Measurements from ENCODE around the gene PARD3.

PARD3 gene

GRCh38 chr10:34567659-34568253 is 247.3 kb downstream of the PARD3 start:
- Histone ChIP-seq H3K4me3 (ENCODE audit: low read depth, low read length) (no peak overlapping the region), H2AFZ (ENCODE audit: insufficient read depth, low read length, poor library complexity) (no peak overlapping the region), H2BK5ac (ENCODE audit: low read depth, low read length, poor library complexity) (no peak overlapping the region), H4K91ac (ENCODE audit: low read depth, low read length) (no peak overlapping the region), H2BK12ac (ENCODE audit: low read length) (no peak overlapping the region), H3K27me3 (ENCODE audit: insufficient read depth, low read length) (no peaks in the 10 kb centered on the region), H3K27ac (ENCODE audit: low read depth, low read length) (no peak overlapping the region), H2BK120ac (ENCODE audit: insufficient read depth, low read length, poor library complexity) (no peak overlapping the region), H3K79me1 (ENCODE audit: low read length) (no peaks in the 10 kb centered on the region), H2AK5ac (ENCODE audit: low read length) (no peak overlapping the region), H3K9ac (ENCODE audit: low read length) (no peak overlapping the region), H3K36me3 (ENCODE audit: control insufficient read depth in 1 of 2, insufficient read depth in 2 of 2, low read length in 2 of 2) (no peaks in the 10 kb centered on the region), H3K79me2 (ENCODE audit: control insufficient read depth, insufficient read depth, low read length, poor library complexity) (no peaks in the 10 kb centered on the region), H3K4me2 (ENCODE audit: low read length) (no peak overlapping the region), H3K4ac (ENCODE audit: low read depth, low read length) (no peak overlapping the region), H3K23ac (ENCODE audit: low read length) (no peak overlapping the region), H3K4me1 (ENCODE audit: control insufficient read depth in 1 of 2, insufficient read depth in 2 of 2, low read length in 2 of 2) (no peaks in the 10 kb centered on the region), H3K18ac (ENCODE audit: low read length) (no peak overlapping the region), H4K12ac (ENCODE audit: low read depth, low read length) (no peak overlapping the region), H4K8ac (ENCODE audit: low read depth, low read length) (no peak overlapping the region), H3K9me3 (ENCODE audit: insufficient read depth, low read depth, low read length) (no peaks in the 10 kb centered on the region), H3K14ac (ENCODE audit: low read length) (no peak overlapping the region)
- no peak for DNase-seq
- WGBS (ENCODE audit: extremely low coverage, insufficient coverage, insufficient read length), result no CpG with 5 or more reads among the region's 6 CpGs

GRCh38 chr10:34565934-34566333 is 249.2 kb downstream of the PARD3 start:
- no peak overlapping the region for H3K23ac ChIP-seq (ENCODE audit: low read length)
- H3K79me2 ChIP-seq (ENCODE audit: control insufficient read depth, insufficient read depth, low read length, poor library complexity), result no peaks in the 10 kb centered on the region
- no peak overlapping the region for H4K8ac ChIP-seq (ENCODE audit: low read depth, low read length)
- H3K36me3 ChIP-seq (ENCODE audit: control insufficient read depth in 1 of 2, insufficient read depth in 2 of 2, low read length in 2 of 2), result no peaks in the 10 kb centered on the region
- H3K27me3 ChIP-seq (ENCODE audit: insufficient read depth, low read length), result no peaks in the 10 kb centered on the region
- no peak overlapping the region for H4K91ac ChIP-seq (ENCODE audit: low read depth, low read length)
- H4K12ac ChIP-seq (ENCODE audit: low read depth, low read length), result no peak overlapping the region
- no peak overlapping the region for H2BK5ac ChIP-seq (ENCODE audit: low read depth, low read length, poor library complexity)
- H2BK12ac ChIP-seq (ENCODE audit: low read length), result no peak overlapping the region
- no peak for DNase-seq
- no CpG with 5 or more reads among the region's 3 CpGs for WGBS (ENCODE audit: extremely low coverage, insufficient coverage, insufficient read length)
- no peaks in the 10 kb centered on the region for H3K79me1 ChIP-seq (ENCODE audit: low read length)
- H3K4ac ChIP-seq (ENCODE audit: low read depth, low read length), result no peak overlapping the region
- no peak overlapping the region for H3K27ac ChIP-seq (ENCODE audit: low read depth, low read length)
- H3K18ac ChIP-seq (ENCODE audit: low read length), result no peak overlapping the region
- H2BK120ac ChIP-seq (ENCODE audit: insufficient read depth, low read length, poor library complexity), result no peak overlapping the region
- no peaks in the 10 kb centered on the region for H3K4me1 ChIP-seq (ENCODE audit: control insufficient read depth in 1 of 2, insufficient read depth in 2 of 2, low read length in 2 of 2)
- no peak overlapping the region for H2AFZ ChIP-seq (ENCODE audit: insufficient read depth, low read length, poor library complexity)
- H3K14ac ChIP-seq (ENCODE audit: low read length), result no peak overlapping the region
- no peak overlapping the region for H2AK5ac ChIP-seq (ENCODE audit: low read length)
- H3K9ac ChIP-seq (ENCODE audit: low read length), result no peak overlapping the region
- no peaks in the 10 kb centered on the region for H3K9me3 ChIP-seq (ENCODE audit: insufficient read depth, low read depth, low read length)
- no peak overlapping the region for H3K4me2 ChIP-seq (ENCODE audit: low read length)
- H3K4me3 ChIP-seq (ENCODE audit: low read depth, low read length), result no peak overlapping the region

- no peak overlapping the region for H3K9ac ChIP-seq (ENCODE audit: low read length)
- H3K27me3 ChIP-seq (ENCODE audit: insufficient read depth, low read length), result no peaks in the 10 kb centered on the region
- WGBS (ENCODE audit: extremely low coverage, insufficient coverage, insufficient read length), result no CpG with 5 or more reads among the region's 3 CpGs
- H2AK5ac ChIP-seq (ENCODE audit: low read length), result no peak overlapping the region
- H4K91ac ChIP-seq (ENCODE audit: low read depth, low read length), result no peak overlapping the region
- H3K79me2 ChIP-seq (ENCODE audit: control insufficient read depth, insufficient read depth, low read length, poor library complexity), result no peaks in the 10 kb centered on the region
- H3K4me1 ChIP-seq (ENCODE audit: control insufficient read depth in 1 of 2, insufficient read depth in 2 of 2, low read length in 2 of 2), result no peaks in the 10 kb centered on the region
- no peak overlapping the region for H3K4me3 ChIP-seq (ENCODE audit: low read depth, low read length)
- H3K4me2 ChIP-seq (ENCODE audit: low read length), result no peak overlapping the region
- no peak for DNase-seq
- H2AFZ ChIP-seq (ENCODE audit: insufficient read depth, low read length, poor library complexity), result no peak overlapping the region
- H3K27ac ChIP-seq (ENCODE audit: low read depth, low read length), result no peak overlapping the region
- H3K36me3 ChIP-seq (ENCODE audit: control insufficient read depth in 1 of 2, insufficient read depth in 2 of 2, low read length in 2 of 2), result no peaks in the 10 kb centered on the region
- H3K4ac ChIP-seq (ENCODE audit: low read depth, low read length), result no peak overlapping the region
- H4K8ac ChIP-seq (ENCODE audit: low read depth, low read length), result no peak overlapping the region
- H2BK5ac ChIP-seq (ENCODE audit: low read depth, low read length, poor library complexity), result no peak overlapping the region
- H2BK120ac ChIP-seq (ENCODE audit: insufficient read depth, low read length, poor library complexity), result no peak overlapping the region
- H3K23ac ChIP-seq (ENCODE audit: low read length), result no peak overlapping the region
- H3K14ac ChIP-seq (ENCODE audit: low read length), result no peak overlapping the region
- no peaks in the 10 kb centered on the region for H3K9me3 ChIP-seq (ENCODE audit: insufficient read depth, low read depth, low read length)
- no peak overlapping the region for H2BK12ac ChIP-seq (ENCODE audit: low read length)
- no peak overlapping the region for H3K18ac ChIP-seq (ENCODE audit: low read length)
- no peak overlapping the region for H4K12ac ChIP-seq (ENCODE audit: low read depth, low read length)
- no peaks in the 10 kb centered on the region for H3K79me1 ChIP-seq (ENCODE audit: low read length)
Observed at GRCh38 chr10:34558093-34558583, 257.0 kb downstream of the PARD3 start.

- Histone ChIP-seq H2BK5ac (ENCODE audit: low read depth, low read length, poor library complexity) (no peak overlapping the region), H3K4me1 (ENCODE audit: control insufficient read depth in 1 of 2, insufficient read depth in 2 of 2, low read length in 2 of 2) (no peaks in the 10 kb centered on the region), H3K36me3 (ENCODE audit: control insufficient read depth in 1 of 2, insufficient read depth in 2 of 2, low read length in 2 of 2) (no peaks in the 10 kb centered on the region), H3K79me1 (ENCODE audit: low read length) (no peaks in the 10 kb centered on the region), H4K12ac (ENCODE audit: low read depth, low read length) (no peak overlapping the region), H3K18ac (ENCODE audit: low read length) (no peak overlapping the region), H3K4me3 (ENCODE audit: low read depth, low read length) (no peak overlapping the region), H3K4me2 (ENCODE audit: low read length) (no peak overlapping the region), H3K9me3 (ENCODE audit: insufficient read depth, low read depth, low read length) (no peaks in the 10 kb centered on the region), H4K8ac (ENCODE audit: low read depth, low read length) (no peak overlapping the region), H2BK12ac (ENCODE audit: low read length) (no peak overlapping the region), H3K14ac (ENCODE audit: low read length) (no peak overlapping the region), H3K79me2 (ENCODE audit: control insufficient read depth, insufficient read depth, low read length, poor library complexity) (no peaks in the 10 kb centered on the region), H2AFZ (ENCODE audit: insufficient read depth, low read length, poor library complexity) (no peak overlapping the region), H3K23ac (ENCODE audit: low read length) (no peak overlapping the region), H3K4ac (ENCODE audit: low read depth, low read length) (no peak overlapping the region), H4K91ac (ENCODE audit: low read depth, low read length) (no peak overlapping the region), H3K27me3 (ENCODE audit: insufficient read depth, low read length) (no peaks in the 10 kb centered on the region), H2BK120ac (ENCODE audit: insufficient read depth, low read length, poor library complexity) (no peak overlapping the region), H3K9ac (ENCODE audit: low read length) (no peak overlapping the region), H2AK5ac (ENCODE audit: low read length) (no peak overlapping the region), H3K27ac (ENCODE audit: low read depth, low read length) (no peak overlapping the region)
- no CpG with 5 or more reads among the region's 6 CpGs for WGBS (ENCODE audit: extremely low coverage, insufficient coverage, insufficient read length)
- DNase-seq, result no peak
Observed at GRCh38 chr10:34557173-34557572, 257.9 kb downstream of the PARD3 start.

All from trophoblast cell (in vitro differentiated cells and primary cell).